Loucy (cell line): ENCODE results near the gene RIT2.

ENCODE experiments used
- H2AFZ ChIP-seq: fragments of 200-600 bp; sonication (generic); 2 replicates; pipeline ENCODE4 v1.6.0; 2016; ENCODE audit warnings: antibody characterized with exemption, mild to moderate bottlenecking, low read length, moderate library complexity
- H3F3A ChIP-seq: fragments of 200-600 bp; 2 replicates; pipeline ENCODE4 v1.6.0; 2016; ENCODE audit warnings: antibody characterized with exemption, low read depth, mild to moderate bottlenecking
- H3K27me3 ChIP-seq: fragments of 200-600 bp; sonication (generic); 2 replicates; pipeline ENCODE4 v1.6.1; 2014; ENCODE audit warnings: low read length, mild to moderate bottlenecking; ENCODE audit not compliant: insufficient read depth, poor library complexity, severe bottlenecking
- H3K36me3 ChIP-seq: fragments of 200-600 bp; sonication (generic); 2 replicates; pipeline ENCODE4 v1.6.1; 2016; ENCODE audit warnings: low read length; ENCODE audit not compliant: insufficient read depth
- H3K4me1 ChIP-seq: fragments of 200-600 bp; sonication (generic); 2 replicates; pipeline ENCODE4 v1.5.1; 2014; ENCODE audit warnings: low read length, mild to moderate bottlenecking; ENCODE audit not compliant: insufficient read depth, poor library complexity, severe bottlenecking
- H3K4me2 ChIP-seq: fragments of 200-600 bp; sonication (generic); 2 replicates; pipeline ENCODE4 v1.6.0; 2014; ENCODE audit warnings: antibody characterized with exemption, low read length, low read depth, mild to moderate bottlenecking; ENCODE audit not compliant: poor library complexity, severe bottlenecking
- H3K4me3 ChIP-seq: fragments of 200-600 bp; sonication (generic); 2 replicates; pipeline ENCODE4 v1.5.1; 2014; ENCODE audit warnings: low read length, mild to moderate bottlenecking, mixed read lengths; ENCODE audit not compliant: poor library complexity, severe bottlenecking
- H3K79me2 ChIP-seq: fragments of 200-600 bp; sonication (generic); 2 replicates; pipeline ENCODE4 v1.6.1; 2014; ENCODE audit warnings: low read length; ENCODE audit not compliant: insufficient read depth
- H3K9ac ChIP-seq: fragments of 200-600 bp; sonication (generic); 2 replicates; pipeline ENCODE4 v1.6.0; 2014; ENCODE audit warnings: mild to moderate bottlenecking, low read depth, low read length, moderate library complexity; ENCODE audit not compliant: poor library complexity, severe bottlenecking
- H3K9me2 ChIP-seq: fragments of 200-600 bp; sonication (generic); replicated peaks from 2 replicates; pipeline ENCODE4 v1.6.1; 2016; ENCODE audit warnings: low read depth, low read length, mixed read lengths
- H3K9me3 ChIP-seq: fragments of 200-600 bp; sonication (generic); 2 replicates; pipeline ENCODE4 v1.6.1; 2014; ENCODE audit warnings: mild to moderate bottlenecking, antibody characterized with exemption, low read length, low read depth; ENCODE audit not compliant: insufficient read depth
- H4K20me1 ChIP-seq: fragments of 200-600 bp; sonication (generic); 2 replicates; pipeline ENCODE4 v1.6.0; 2014; ENCODE audit warnings: antibody characterized with exemption, low read length, mild to moderate bottlenecking; ENCODE audit not compliant: insufficient read depth, poor library complexity, severe bottlenecking
- CTCF ChIP-seq: fragments of 200-600 bp; sonication (generic); conservative IDR thresholded peaks from 2 replicates; pipeline ENCODE4 v1.5.1; 2014; ENCODE audit warnings: mild to moderate bottlenecking, antibody characterized with exemption, low read length
- EZH2phosphoT487 ChIP-seq: fragments of 200-600 bp; IDR thresholded peaks from 2 replicates; pipeline ENCODE4 v1.6.1; 2018; ENCODE audit warnings: antibody characterized with exemption, mild to moderate bottlenecking, moderate library complexity, borderline replicate concordance

The RIT2 gene

GRCh38 chr18:43061318-43061717, 54.2 kb downstream of the RIT2 start:
- Histone ChIP-seq H3K79me2 (no peaks in the 10 kb centered on the region), H3K4me3 (no peak overlapping the region), H3K9me3 (no peaks in the 10 kb centered on the region), H3K36me3 (no peaks in the 10 kb centered on the region), H3K4me1 (no peaks in the 10 kb centered on the region), H3K4me2 (no peak overlapping the region), H2AFZ (no peak overlapping the region), H3K9me2 (no peaks in the 10 kb centered on the region), H3F3A (no peaks in the 10 kb centered on the region), H3K9ac (no peak overlapping the region), H4K20me1 (no peaks in the 10 kb centered on the region), H3K27me3 (no peaks in the 10 kb centered on the region)
- TF ChIP-seq CTCF (no peak), EZH2phosphoT487 (no peak)

GRCh38 chr18:43060020-43060419, 55.5 kb downstream of the RIT2 start:
- no peak overlapping the region for H3K4me2 ChIP-seq
- H3K79me2 ChIP-seq: no peaks in the 10 kb centered on the region
- H3K4me1 ChIP-seq: no peaks in the 10 kb centered on the region
- no peaks in the 10 kb centered on the region for H3F3A ChIP-seq
- H4K20me1 ChIP-seq: no peaks in the 10 kb centered on the region
- no peak overlapping the region for H3K4me3 ChIP-seq
- no peaks in the 10 kb centered on the region for H3K27me3 ChIP-seq
- H3K9me3 ChIP-seq: no peaks in the 10 kb centered on the region
- H3K9me2 ChIP-seq: no peaks in the 10 kb centered on the region
- no peaks in the 10 kb centered on the region for H3K36me3 ChIP-seq
- H2AFZ ChIP-seq: no peak overlapping the region
- no peak overlapping the region for H3K9ac ChIP-seq
- TF ChIP-seq CTCF: no peak
- no peak for TF ChIP-seq EZH2phosphoT487

- Histone ChIP-seq H2AFZ (no peak overlapping the region), H3K36me3 (no peaks in the 10 kb centered on the region), H4K20me1 (no peaks in the 10 kb centered on the region), H3K9me2 (no peaks in the 10 kb centered on the region), H3K79me2 (no peaks in the 10 kb centered on the region), H3K4me1 (no peaks in the 10 kb centered on the region), H3K27me3 (no peaks in the 10 kb centered on the region), H3K4me2 (no peak overlapping the region), H3F3A (no peaks in the 10 kb centered on the region), H3K9me3 (no peaks in the 10 kb centered on the region), H3K9ac (no peak overlapping the region), H3K4me3 (no peak overlapping the region)
- TF ChIP-seq EZH2phosphoT487 (no peak), CTCF (no peak)
Measured at GRCh38 chr18:43054815-43055519, 60.5 kb downstream of the RIT2 start.
